Stimulated activated naive CD4-positive, alpha-beta T cell (primary cell): ENCODE measurements around the gene LGR6.
A peak's percentile ranks its signal among the peaks of the same experiment; 100 is the strongest.

ENCODE experiments used
- DNase-seq, 6 experiments: peaks; one replicate each; lab custom pipeline; 2025; lab: John Stamatoyannopoulos, UW

Gene LGR6

DNA sequence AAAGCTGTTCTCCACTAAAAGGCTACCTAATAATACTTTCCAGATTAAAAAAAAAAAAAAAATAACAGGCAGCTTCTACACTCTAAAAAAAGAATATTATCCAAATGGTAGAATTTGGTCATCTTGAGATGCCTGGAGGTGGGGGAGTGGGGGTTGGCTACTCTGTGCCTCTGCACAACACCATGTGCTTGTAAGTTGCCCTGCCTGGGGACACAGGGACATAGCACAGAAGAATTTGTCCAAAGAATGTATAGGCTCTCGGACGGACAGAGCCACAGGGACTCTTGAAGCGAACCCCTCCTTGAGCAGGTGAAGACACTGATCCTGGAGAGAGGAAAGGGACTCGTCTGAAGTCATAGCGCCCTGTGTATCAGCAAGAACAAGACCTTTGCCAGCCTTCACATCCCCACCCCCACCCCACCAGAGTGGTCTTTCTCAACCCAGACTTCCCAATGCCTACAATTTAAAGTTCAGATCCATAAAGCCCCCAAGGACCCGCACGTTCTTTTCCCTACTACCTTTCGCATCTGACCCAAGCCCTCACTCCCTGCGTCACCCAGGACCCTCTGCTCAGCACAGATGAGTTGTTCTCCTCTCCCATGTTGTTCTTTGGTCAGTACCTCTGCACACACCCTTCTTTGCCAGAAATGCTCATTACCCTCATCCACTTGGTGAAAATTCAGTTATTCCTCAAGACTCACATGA lies 72.6 kb downstream of the LGR6 start:
- DNase-seq = no peak

DNA sequence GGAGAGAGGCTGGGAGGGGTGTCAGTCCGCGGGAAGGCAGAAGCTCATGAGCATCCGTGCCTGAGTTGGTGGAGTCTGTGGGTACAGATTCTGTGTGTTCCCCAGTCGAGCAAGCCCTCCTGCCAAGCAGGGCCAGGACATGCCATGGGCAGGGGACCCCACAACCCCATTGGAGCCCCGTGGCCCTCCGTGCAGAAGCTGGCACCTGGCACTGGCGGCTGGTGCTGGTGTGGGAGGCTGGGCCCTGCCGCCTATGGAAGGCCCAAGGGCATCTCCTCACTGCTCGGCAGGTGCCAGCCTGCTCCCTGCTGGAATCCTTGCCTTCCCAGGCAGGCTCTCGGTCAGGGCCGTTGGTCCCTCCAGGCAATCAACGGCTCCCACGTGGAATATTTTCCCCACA lies 74.4 kb downstream of the LGR6 start:
- no peak for DNase-seq

DNA sequence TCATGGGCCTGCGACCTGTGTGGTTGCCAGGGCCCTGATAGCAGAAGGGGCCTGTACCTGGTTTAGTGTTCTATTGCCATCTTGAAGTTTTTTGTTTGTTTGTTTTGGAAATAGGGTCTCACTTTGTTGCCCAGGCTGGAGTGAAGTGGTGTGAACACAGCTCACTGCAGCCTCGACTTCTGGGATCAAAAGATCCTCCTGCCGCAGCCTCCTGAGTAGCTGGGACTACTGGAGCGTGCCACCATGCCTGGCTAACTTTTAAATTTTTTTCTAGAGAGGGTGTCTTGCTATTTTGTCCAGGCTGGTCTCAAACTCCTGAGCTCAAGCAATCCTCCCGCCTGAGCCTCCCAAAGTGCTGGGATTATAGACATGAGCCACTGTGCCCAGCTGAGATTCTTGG lies 75.2 kb downstream of the LGR6 start:
- DNase-seq = no peak

DNA sequence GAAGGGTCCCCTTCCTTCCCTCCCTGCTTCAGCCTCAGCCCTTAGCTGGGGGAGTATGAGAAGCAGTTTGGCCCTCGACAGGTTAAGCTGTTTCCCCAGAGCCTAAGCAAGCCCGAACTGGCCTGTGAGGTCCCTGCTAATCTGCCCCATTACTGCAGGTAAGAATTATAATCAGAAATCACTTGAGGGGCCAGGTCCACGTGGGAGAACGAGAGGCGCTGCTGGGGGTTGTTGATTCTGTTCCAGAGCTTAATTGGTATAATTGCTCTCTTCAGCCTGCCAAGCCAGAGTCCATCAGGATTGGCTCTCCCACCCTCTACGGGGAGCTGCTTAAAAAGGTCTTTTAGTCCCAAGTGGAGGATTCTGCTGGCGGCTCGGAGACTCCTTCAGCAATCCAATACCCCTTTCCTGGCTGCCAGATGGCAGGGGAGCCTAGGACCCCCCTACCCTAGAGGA lies 77.3 kb downstream of the LGR6 start:
- DNase-seq = no peak

DNA sequence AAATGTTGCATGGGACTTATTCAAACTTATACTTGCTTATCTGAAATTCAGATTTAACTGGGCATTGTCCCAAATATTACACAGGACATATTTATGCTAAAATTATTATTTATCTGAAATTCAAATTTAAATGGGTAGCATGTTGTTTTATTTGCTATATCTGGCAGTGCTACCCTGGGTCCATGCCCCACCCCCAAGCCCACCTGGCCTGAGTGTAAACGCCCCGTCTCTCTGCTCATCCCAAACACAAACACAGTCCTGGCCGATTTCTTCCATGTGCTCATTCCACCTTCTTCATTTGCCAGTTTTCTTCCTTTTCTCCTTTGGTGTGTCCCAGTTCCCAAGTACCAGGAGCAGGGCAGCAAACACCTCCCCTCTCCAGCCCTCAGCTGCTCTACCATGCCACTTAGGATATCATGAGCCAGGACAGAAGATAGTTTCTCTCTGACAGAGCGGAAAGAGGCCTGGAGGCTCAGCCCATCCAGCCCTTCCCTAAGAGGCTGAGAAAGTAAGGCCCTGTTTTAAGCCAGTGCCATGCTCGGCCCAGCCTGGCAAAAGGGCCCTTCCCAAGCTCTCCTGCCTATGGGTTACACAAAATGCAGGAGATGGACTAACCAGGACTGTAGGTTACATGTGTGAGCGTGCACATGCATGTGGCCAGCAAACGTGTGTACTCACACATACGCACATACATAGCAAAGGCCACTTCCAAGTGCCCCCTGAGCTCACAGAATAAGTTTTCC lies 78.7 kb downstream of the LGR6 start:
- no peak for DNase-seq

DNA sequence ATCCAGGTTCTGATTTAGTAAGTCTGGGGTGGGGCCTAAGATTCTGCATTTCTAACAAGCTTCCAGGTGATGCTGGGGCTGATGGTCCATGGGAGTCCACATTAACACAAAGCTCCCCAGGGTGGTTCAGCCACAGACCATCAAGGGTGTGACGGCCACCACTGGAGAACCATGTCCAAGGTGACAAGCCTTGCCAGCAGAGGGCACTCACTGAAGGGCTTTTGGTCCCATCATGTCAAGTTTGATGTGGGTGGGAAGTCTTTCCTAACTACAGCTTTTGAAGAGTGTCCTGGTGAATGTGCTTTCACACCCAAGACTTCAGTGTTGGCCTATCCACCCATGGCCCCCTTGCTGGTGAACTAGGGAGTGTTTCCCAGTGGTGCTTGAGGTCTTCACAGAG lies 81.0 kb downstream of the LGR6 start:
- peak in 2 of 6 experiments; percentile 5 to 23 for DNase-seq

DNA sequence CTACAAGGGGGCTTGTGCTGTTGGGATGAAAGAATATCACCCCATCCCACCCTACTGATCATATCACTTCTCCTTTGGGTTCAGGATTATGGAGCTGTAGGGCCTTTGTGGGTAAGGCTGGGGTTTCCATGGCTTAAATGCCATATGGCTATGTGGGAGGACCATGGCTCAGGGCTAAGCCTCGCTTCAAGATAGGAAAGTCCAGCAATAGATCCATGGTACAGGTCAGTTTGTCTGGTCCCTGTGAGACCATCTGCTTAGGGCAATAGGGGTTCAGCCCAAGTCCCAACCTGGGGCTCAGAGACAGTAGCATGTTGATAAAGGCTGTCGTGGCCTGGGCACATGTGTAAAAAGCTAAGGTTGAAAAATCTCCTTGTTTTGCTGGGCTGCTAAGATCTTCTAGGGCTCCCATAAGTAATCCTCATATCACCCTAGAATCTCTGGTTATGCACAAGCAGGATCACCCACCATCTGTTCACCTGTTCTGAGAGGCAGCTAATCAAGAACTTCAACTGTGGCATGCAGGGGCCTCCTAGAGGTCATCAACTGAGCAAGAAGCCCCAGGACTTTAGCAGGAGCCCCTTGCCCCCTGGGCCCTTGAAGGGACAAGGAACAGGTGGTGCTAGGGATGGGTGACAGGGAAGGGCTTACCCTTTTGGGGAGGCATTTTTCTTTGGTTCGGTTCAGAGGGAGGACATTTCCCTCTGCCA lies 81.6 kb downstream of the LGR6 start:
- DNase-seq = no peak

DNA sequence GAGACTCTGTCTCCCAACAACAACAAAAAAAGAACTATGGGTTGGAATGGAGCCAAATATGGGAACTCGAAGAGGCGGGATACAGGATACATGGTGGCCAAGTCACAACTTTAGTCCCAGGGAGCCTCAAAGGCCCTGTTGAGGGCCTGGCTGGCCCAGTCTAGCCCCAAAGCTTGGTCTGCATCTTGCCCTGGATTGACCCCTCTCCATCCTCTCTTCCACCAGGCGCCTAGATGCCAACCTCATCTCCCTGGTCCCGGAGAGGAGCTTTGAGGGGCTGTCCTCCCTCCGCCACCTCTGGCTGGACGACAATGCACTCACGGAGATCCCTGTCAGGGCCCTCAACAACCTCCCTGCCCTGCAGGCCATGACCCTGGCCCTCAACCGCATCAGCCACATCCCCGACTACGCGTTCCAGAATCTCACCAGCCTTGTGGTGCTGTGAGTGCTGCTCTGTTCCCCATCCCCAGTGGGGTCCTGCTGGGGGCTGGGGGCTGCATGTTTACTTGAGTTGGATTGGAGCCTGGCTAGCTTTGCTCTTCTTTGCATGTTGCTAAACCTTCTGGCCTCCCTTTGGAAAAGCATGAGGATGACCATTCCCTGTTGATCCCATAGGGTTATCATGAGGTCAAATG lies 82.6 kb downstream of the LGR6 start:
- no peak for DNase-seq

DNA sequence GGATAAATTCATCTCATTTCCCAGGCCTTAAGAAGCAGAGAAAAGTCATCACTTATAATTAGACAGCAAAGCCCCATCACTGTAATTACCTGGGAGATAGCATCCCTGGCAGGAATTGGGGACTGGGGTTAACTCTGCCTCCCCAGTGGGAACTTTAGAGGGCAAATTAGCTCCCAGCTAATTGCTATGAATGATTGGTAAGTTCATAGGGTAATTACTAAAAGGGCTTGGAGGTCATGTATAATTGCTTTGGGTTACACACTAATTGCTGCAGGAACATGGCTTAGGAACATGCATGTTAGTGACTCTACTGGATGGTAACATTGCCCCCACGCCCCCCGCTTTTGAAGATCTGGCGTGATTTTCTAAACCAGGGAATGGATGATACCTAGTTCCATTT lies 83.3 kb downstream of the LGR6 start:
- no peak for DNase-seq

DNA sequence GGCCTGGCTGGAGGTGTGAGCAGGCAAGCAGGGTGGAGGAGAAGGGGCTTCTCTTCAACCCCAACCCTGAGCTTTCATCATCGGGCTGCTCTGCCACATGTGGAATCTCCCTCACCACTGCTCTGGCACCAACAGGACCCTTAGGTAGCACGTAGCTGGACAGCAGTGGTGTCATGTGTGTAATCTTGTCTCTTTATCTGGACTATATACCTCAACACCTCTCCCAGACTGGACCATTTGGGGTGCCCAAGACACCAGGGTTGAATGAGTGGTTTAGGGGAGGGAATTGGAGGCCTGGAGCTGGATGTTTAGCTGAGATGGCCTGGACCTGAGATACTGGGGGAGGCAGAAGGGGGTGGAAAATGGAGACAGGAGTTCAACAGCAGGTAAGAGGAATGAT lies 85.2 kb downstream of the LGR6 start:
- no peak for DNase-seq

DNA sequence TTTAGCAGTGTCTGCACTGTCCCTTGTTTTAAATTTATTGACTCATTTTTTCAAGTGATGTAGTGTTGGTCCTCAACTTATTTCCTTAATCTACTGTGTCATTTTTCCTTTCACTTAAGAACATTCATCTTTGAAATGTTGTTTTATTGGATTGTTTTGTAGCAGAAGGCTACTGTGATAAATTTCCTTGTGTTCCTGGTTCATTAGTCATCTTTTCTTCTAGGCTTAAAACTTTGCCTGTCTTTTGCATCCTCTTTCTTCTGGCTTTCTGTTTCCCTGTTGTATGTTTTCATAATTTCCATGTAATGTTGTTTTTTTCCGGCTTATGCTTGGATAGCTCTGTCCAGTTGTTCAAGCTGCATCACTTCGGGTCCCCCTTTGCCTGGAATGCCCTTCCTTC lies 86.2 kb downstream of the LGR6 start:
- no peak for DNase-seq

DNA sequence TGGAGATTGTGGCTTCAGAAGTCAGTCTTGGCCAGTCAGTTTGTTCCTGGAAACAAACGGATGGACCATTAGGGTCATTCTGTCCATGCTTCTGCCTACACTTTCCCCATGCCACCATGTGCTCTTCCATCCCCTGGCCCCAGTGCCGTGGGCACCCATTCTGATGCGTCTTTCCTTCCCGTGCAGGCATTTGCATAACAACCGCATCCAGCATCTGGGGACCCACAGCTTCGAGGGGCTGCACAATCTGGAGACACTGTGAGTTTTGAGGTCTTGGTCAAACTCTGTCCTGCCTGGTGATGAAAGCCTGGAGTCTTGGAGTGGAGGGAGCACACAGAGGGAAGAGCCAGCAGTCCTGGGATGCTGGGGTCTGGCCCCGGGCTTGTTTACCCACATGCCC lies 87.0 kb downstream of the LGR6 start:
- no peak for DNase-seq

DNA sequence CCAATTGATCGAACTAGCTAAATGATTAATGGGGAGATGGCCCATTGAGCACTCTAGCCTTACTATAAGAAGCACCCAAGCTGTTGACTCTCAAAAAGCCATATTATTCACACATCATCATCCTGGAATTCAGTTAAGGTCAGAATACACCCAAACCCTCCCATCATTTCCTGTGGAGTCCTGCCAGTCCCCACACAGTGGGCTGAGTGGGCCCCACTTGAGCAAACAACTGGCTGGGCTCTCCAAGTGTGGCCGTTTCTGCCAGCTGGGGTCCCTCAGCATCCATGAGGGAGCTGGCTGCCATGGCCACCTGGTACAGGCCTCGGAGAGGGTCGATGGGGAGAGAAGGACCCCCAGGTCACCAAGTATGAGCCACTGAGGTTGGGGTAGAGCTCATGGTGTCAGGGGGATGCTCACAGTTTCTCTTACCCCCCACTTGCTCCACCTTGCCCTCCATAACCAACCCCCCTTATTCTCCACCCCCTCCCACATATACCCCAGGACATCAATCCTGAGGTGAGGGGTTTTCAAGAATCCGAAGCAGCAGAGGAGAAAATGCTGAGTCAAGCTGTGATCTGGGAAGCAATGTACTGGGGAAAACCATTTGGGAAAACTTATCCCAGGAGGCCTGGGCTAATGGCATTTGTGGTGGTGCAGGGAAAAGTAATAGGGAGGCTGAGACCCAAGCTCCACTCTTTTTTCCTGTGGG lies 87.9 kb downstream of the LGR6 start:
- no peak for DNase-seq

DNA sequence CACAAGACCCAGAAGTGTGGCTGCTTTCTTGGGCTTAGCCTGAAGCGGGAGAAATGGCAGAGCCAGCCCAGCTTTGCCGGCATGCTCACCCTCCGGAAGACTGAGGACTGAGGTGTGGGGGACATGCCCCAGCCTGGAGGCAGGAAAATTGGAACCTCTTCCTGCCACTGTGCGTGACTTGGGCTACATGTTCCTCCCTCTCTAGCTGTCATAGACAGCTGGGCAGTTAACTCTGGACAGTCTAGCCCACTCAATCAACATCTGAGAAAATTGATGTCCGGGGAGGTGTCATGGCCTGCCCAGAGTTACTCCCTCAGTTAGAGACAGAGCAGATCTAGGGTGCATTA lies 88.4 kb downstream of the LGR6 start:
- no peak for DNase-seq

DNA sequence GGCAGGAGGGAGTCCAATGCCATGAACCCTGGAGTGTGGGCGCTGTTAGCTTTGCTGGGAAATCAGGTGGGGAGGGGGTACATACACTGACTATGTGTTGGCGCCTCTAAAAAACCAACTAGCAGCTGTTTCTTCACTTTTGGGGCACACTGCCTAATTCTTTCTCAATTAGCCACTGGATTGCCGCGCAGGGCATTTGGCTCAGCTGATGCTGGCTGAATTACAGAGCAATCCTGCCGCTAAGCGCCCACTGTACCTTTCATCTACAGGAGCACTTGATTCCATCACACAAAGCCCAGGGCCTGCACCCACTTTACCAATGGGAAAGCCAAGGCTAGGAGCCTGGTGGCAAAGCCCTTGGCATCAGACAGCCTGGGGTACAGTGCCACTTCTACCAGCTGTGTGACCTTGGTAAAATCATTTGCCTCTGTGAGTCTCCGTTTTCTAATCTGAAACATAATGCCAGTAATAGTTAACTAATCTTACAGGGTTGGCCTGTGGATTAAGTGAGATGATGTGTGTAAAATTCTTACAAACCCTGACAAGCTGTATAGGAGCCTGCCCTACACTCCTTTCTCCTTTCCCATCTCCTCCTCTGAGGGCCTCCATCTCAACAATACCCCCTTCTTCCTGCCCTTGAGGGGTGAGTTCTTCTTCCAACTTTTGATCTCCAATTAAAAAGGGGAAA lies 89.1 kb downstream of the LGR6 start:
- no peak for DNase-seq

DNA sequence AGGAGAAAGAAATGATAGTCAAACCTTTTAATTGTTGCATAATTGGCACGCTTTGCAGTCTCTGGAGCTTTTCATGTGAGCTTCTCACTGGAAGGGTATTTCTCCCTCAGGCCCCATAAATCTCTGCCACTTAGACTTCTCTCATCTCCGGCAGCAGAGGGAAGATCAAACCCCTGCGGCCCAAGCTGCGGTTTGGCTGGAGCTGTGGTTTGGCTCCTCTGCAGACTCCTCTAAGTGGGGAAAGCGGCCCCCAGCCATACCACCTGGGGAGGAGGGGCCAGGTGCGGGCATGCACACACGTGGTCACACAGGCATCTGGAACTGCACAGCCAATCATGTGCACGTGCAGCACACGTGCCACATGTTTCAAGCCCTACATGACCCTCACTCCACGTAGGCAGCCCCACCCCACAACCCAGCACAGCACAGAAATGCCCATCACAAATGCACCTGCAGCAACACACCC lies 89.8 kb downstream of the LGR6 start:
- no peak for DNase-seq

DNA sequence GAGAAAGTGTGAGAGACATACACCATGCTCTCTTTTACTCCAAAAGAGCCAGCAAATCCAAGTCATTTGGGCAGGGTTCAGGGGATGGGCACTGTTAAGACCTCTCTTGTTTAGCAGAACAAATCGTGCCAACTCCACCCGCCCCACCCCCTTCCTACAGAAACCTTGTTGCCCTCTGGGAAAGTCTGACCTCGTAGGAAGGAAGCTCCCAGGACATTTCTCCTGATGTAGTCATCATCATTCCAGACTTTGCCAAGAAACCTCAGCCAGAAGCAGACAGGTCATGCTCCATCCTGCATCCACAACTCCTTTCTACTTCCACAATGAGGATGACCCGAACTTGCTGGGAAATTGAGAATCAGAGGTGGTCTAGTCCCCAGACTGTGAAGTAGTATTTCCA lies 90.4 kb downstream of the LGR6 start:
- no peak for DNase-seq

DNA sequence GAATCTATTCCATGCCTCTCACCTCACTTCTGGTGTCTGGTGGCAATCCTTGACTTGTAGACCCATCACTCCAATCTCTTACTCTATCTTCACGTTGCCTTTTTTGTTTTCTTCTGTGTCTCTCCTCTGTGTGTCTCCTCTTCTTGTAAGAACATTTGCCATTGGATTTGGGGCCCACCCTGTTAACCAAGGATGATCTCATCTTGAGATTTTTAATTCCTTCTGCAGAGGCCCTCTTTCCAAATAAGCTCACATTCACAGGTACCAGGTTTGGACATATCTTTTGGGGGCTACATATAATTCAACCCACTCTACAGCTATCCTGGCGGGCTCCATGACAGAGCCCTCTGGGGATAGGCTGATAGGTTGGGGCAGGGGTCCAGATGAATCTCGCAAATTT lies 92.3 kb downstream of the LGR6 start:
- DNase-seq = no peak

DNA sequence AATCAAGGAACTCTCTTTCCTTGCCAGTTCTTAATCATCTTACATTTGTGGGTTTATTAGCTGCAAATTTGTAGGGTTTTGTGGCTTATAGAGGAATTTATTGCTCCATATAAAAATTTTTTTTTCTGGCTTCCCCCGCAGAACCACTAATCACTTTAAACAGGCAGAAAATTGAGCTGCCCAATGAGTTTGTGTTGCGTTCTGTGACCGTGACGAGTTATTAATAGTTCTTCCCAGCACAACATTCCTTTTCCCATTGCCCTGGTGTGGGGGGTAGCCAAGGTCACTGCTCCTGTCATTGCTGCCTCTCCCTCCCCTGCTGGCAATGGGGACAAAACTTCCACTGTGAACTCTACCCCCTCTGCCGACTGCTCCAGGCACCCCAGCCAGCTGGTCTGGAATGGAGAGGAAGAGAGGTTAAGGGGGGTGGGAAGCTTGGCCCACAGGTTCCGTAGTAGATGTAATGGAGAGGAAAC lies 93.1 kb downstream of the LGR6 start:
- DNase-seq = no peak

DNA sequence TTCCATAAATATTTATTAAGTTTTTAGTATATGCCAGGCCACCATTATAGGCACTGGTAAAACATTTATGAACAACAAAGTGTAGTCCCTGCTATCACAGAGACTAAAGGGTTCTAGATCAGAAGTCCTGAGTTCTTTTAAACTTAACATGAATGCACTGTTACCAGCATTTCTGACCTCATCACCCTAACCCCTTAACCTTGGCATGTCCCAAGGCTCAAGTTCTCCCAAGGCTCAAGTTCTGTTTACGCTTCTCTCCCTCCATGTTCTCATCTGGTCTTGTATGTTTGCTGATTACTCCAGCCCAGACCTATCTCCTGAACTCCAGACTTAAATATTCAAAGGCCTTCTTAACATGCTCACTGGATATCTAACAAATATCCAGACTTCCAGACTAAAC lies 93.6 kb downstream of the LGR6 start:
- DNase-seq = no peak

DNA sequence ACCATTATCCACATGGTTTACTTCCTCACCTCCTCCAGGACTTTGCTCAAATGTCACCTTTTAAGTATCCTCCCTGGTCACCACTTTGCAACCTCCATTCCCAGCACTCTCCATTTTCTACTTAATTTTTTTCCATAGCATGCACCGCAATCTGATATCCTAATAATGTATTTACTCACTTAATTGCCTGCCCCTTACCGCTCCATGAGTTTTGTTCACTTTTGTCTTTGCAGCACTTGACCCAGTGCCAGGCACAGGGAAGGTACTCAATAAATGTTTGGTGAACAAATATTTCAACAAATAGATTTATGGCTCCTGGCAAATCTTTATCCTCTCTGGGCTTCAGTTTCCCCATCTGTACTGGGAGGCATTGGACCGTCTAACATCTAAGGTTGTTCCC lies 94.6 kb downstream of the LGR6 start:
- no peak for DNase-seq
